Colon (tissue), 2 donors: ENCODE results near the gene WWTR1.

Experiments used
- FAIRE-seq: peaks from 2 replicates; lab custom pipeline; 2012; peaks lifted over from hg19 to GRCh38; lab: Jason Lieb, UNC
- donor health status: control.
- donor health status: control.

WWTR1 gene

GRCh38 chr3:149470381-149470780 lies 187.4 kb downstream of the WWTR1 start:
- no peak for FAIRE-seq

- no peak for FAIRE-seq
These were observed 189.2 kb downstream of the WWTR1 start for GRCh38 chr3:149468504-149469212.
